Measurements from ENCODE around the gene ZNF692.
A peak's percentile ranks its signal among the peaks of the same experiment; 100 is the strongest.

DNA sequence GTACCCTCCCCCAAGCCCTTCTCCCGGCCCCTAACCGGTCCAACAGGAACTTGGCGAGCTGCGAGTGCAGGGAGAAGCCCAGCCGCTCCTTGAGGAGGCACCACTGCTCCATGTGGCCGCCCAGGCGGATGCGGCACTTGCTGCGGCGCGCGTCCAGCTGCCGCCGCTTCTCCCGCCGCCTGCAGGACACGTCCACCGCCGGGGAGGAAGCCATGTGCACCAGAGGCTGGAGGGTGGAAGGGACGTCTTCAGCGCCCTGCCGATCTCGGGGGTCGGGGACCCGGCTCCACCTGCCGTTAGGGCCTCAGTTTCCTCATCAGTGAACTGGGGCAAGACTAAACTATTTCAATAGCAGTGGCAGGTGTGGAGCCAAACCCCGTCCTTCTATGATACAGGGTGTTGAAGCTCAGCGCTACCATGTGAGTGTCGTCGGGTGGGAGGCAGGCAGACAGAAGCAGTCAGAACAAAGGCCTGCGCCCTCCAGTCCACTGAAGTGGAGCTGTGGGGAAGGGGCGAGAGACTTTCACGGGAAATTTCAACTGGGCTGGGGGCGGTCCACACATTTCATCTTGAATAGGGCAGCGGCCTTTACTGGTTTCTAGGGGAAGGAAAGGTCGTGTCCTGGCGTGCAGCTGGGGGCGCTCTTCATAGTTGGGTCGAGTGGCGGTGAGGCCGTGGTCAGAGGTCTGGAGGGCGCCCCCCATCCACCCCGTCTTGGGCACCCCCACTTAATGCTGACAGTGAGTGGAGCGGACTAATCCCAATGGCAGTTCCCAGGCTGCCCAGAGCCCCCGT is 592 bp downstream of the ZNF692 start:
- no peak for TF ChIP-seq POLR2A (IDR thresholded peaks at IDR 0.05)
- TF ChIP-seq, protein P1, sequence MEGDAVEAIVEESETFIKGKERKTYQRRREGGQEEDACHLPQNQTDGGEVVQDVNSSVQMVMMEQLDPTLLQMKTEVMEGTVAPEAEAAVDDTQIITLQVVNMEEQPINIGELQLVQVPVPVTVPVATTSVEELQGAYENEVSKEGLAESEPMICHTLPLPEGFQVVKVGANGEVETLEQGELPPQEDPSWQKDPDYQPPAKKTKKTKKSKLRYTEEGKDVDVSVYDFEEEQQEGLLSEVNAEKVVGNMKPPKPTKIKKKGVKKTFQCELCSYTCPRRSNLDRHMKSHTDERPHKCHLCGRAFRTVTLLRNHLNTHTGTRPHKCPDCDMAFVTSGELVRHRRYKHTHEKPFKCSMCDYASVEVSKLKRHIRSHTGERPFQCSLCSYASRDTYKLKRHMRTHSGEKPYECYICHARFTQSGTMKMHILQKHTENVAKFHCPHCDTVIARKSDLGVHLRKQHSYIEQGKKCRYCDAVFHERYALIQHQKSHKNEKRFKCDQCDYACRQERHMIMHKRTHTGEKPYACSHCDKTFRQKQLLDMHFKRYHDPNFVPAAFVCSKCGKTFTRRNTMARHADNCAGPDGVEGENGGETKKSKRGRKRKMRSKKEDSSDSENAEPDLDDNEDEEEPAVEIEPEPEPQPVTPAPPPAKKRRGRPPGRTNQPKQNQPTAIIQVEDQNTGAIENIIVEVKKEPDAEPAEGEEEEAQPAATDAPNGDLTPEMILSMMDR (IDR thresholded peaks at IDR 0.05): peak; percentile 7 to 40 (median 18)
- peak in 2 of 3 donors; percentile 18 to 66 for TF ChIP-seq POLR2AphosphoS5 (IDR thresholded peaks at IDR 0.05)

Measured in breast epithelium (tissue), 3 donors.